GM23338 (cell line): ENCODE data around the gene PDZD11. TPM values are rescaled to one million over a fixed set of nuclear protein-coding genes. Genes with fewer than 3 reads are reported as not detected.

Experiments used
- CREB1 ChIP-seq: fragments of 250-450 bp; sonication (Bioruptor Pico); IDR thresholded peaks from 2 replicates; pipeline ENCODE4 v1.5.0; 2020; ENCODE audit warnings: low read depth, mild to moderate bottlenecking, moderate library complexity
- CTCF ChIP-seq, 2 experiments: fragments of 200-600 bp in 1 of 2; sonication (generic) in 1 of 2; conservative IDR thresholded peaks; 2 replicates each; pipeline versions ENCODE4 v1.5.1 to v1.6.1; 2016 to 2017; ENCODE audit warnings: antibody characterized with exemption in 2 of 2, low read depth in 2 of 2, mild to moderate bottlenecking in 2 of 2, moderate library complexity in 1 of 2
- ETS1 ChIP-seq: IDR thresholded peaks from 2 replicates; pipeline ENCODE4 v1.6.1; 2016; ENCODE audit warnings: antibody characterized with exemption
- EZH2 ChIP-seq: fragments of 200-600 bp; sonication (generic); IDR thresholded peaks from one replicate; pipeline ENCODE4 v1.8.0; 2017; ENCODE audit warnings: antibody characterized with exemption, mild to moderate bottlenecking, low read depth; ENCODE audit not compliant: unreplicated experiment
- EZH2phosphoT487 ChIP-seq: fragments of 200-600 bp; sonication (generic); IDR thresholded peaks from one replicate; pipeline ENCODE4 v1.8.1; 2018; ENCODE audit warnings: antibody characterized with exemption; ENCODE audit not compliant: unreplicated experiment
- JUNB ChIP-seq: IDR thresholded peaks from one replicate; pipeline ENCODE4 v1.6.1; 2016; ENCODE audit warnings: antibody characterized with exemption; ENCODE audit not compliant: unreplicated experiment
- NANOG ChIP-seq: IDR thresholded peaks from 2 replicates; pipeline ENCODE4 v1.6.1; 2016; ENCODE audit warnings: antibody characterized with exemption, borderline replicate concordance
- POLR2AphosphoS5 ChIP-seq: IDR thresholded peaks from 2 replicates; pipeline ENCODE4 v1.6.1; 2016; ENCODE audit warnings: antibody characterized with exemption, low read depth
- STAT1 ChIP-seq: IDR thresholded peaks from one replicate; pipeline ENCODE4 v1.6.1; 2016; ENCODE audit warnings: antibody characterized with exemption; ENCODE audit not compliant: unreplicated experiment
- ZNF114 ChIP-seq: fragments of 250-450 bp; sonication (Bioruptor Pico); IDR thresholded peaks from 2 replicates; pipeline ENCODE4 v1.5.0; 2020; ENCODE audit warnings: mild to moderate bottlenecking, moderate library complexity
- ZNF331 ChIP-seq: fragments of 250-450 bp; sonication (Bioruptor Pico); IDR thresholded peaks from 2 replicates; pipeline ENCODE4 v1.5.0; 2020; ENCODE audit warnings: low read depth, mild to moderate bottlenecking, moderate library complexity
- ZNF462 ChIP-seq: fragments of 250-450 bp; sonication (Bioruptor Pico); IDR thresholded peaks from 2 replicates; pipeline ENCODE4 v1.5.0; 2020; ENCODE audit warnings: mild to moderate bottlenecking, moderate library complexity
- polyA plus RNA-seq: library from polyadenylated mRNA; unstranded; fragments of >200 nt; fragmentation: Nextera tagmentation; extraction: Ambion mirVana; gene quantifications from 2 replicates; pipeline ENCODE4 v1.2.1, GENCODE V29; 2016
- total RNA-seq: library from RNA; depleted of rRNA; stranded (reverse); fragments of >200 nt; shearing (Covaris generic); gene quantifications from 2 replicates; pipeline ENCODE4 v1.2.3, GENCODE V29; 2014

Gene PDZD11
- total and polyA plus RNA-seq, 2 experiments from 2014 or later = 30.2 to 67.6 TPM

- TF ChIP-seq ZNF462 (CRISPR knock-in tag) (no peak), POLR2AphosphoS5 (no peak), CREB1 (CRISPR knock-in tag) (no peak), STAT1 (no peak), EZH2phosphoT487 (no peak), EZH2 (no peak), ETS1 (no peak), NANOG (no peak), JUNB (no peak), CTCF (conservative IDR thresholded peaks at IDR 0.05; ENCODE audit: low read depth in 2 of 2) (no peak), ZNF331 (CRISPR knock-in tag) (no peak), ZNF114 (CRISPR knock-in tag) (no peak)
These were observed 41.4 kb upstream of the PDZD11 start (continued) for GRCh38 chrX:70331161-70331560.
